HG03025 (cell line): Measurements from ENCODE around the gene SUPT4H1.

Experiments used
- ATAC-seq: cut with Tn5 transposase; IDR thresholded peaks from one replicate; pipeline ENCODE4 v1.9.1; 2021; ENCODE audit warnings: mild to moderate bottlenecking, moderate library complexity; ENCODE audit not compliant: unreplicated experiment, low FRiP score

SUPT4H1 gene

DNA sequence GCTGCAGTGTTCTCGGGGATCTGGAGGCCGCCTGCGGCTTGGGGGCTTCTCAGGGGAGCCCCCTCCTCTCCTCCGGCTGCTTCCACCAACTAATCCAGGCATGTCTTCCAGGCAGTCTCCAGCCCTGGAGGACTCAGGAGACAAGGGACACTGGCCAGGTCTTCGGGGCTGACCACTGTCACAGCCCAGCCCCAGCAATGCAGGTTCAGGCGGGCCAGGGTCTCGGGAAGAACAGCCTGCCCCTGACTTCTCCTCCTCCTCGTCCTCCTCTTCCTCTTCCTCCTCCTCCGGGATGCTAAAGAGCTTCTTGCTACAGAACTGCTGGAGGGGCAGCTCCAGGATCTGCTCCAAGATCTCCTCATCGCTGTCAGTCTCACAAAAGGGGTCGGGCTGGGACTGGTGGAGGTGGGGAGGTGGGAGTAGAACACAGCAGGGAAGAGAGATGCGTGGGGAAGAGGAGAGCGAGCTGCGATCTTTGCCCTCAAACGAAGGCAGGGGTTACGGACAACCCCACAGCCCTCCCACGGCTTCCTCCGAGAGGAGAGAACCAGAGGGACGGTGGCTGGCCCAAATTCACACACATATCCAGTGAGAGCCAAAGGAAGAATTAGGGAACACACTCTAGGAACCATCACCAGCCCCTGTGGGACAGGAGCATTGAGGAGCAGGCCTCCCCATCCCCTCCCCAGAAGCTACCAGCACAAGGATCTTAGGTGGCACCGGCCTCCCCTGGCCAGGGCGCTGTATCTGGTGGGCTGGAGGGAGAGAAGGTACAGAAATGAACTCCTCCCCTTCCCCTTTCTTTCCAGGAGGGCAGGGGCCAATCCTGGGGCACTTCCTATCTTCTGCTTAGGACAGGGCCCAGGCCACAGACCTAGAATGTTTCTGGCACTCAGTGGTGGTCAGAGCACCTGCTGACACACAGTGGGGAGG lies 42.8 kb downstream of the SUPT4H1 start:
- no peak for ATAC-seq

DNA sequence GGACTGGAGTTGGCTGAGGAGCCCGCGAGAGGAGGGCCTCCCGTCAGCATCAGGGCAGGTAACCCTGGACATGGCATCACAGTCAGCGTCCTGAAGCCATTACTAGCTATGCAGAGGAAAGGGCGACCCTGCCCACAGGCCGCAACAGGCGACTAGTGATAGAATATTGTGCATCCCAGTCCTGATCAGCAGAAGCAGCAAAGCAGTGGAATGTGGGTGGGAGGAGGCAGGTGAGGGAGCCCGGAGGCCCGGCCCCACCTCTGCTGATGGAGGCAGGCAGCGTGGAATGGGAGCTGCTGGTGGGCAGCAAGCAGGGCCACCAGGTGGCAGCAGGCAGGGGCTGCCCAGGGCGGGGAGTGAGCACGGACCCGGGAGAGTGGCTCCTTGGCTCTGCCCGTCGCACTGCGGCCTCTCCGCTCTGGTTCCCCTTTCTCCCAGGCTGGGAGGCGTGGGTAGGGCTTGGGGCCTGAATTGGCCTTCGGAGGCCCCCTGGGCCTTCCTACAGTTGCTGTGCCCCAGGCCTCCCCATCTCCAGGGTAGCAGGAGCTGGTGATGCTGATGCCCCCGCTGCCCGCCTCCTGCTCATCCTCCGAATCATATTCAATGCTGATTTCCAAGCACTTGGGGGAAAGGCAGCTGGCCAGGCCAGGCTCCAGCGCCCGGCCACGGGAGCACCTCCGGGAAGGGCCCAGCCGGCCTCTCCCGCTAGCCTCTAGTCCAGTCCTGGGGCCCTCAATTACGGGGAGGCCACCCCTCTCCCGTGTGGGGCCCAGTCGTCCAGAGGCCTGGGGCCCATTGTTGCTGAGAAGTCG lies 43.6 kb downstream of the SUPT4H1 start:
- ATAC-seq: no peak

DNA sequence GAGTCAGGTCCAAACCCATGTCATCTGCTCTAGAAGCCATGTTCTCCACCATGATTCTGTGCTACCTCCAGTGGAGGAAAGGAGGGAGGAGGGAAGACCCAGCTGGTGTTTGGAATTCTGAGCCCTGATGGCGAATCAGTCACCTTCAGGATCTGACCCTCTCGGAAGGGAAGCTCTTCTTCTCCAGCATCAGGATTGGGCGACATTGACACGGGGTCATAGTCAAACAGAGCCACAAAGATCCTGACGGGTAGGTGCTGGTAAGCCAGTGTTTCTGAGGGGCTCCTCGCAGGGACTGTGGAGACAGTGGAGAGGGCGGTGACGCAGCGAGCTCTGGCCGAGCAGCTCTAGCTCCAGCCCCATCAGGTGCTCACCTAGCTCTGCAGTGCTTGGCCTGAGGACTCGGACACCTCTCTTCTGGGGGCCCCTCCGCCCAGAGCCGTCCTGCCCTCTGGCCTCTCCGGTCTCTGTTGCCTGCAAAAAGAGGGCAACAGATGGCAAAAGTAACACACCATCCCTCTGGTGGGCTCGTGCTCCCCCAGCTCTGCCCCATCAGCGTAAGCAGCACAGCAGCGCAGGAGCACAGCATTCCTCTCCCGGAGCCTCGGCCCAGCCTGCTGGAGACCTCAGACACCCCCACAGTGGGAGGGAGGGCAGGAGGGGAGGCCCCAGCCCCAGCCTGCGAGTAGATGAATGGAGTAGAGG lies 44.4 kb downstream of the SUPT4H1 start:
- ATAC-seq: no peak

DNA sequence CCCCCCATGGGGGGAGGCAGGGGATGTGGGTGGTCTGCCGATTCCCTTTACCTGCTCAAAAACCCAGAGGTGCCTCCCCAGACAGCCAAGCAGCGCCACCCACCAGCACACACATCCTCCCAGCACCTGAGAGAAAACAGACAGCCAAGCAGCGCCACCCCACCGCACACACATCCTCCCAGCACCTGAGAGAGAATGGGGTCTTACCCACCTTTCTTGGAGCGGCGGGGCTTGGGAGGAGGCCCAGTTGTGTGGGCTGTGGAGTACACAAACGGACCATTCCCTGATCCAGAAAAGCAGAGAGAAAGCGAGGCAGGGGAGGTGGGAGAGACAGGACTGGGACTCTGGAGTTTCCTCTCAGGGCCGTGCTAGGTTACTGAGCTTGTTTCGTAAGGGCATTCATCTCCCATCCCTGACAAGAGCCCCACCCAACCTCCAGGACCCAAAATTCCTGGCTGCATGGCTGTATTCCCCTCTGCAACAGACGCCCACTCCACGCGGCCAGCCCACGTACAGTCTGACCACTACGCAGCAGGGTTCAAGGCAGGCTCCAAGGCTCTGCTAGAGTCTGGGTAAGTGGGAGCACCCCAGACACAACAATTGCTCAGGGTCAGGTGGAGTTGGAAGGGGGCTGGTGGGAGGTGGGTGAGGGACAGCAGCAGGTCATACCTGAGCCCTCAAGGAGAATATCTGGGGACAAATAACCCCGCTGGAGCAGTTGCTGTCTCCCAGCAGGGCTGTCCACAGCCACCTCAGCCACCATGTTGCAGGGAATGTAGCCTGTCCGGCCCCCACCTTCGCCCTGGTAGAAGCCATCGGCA lies 45.7 kb downstream of the SUPT4H1 start:
- ATAC-seq: no peak

DNA sequence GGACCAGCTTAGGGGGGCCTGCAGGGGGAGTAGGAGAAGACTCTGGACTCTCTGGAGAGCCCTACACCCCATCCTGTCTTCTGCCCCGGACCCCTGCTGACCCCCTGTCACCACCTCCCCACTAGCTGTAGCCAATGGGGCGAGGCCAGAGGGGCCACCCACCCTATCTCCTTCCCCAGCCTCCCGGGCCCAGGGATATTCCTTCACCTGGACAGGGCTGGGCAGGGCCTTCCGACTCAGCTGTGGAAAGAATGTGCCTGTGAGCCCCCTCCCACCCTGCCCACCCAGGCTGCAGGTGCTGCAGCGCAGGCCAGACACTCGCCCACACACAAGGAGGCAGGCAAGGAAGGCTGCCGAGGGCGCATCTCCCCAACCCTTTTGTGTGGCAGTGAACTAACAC lies 46.4 kb downstream of the SUPT4H1 start:
- ATAC-seq: no peak

DNA sequence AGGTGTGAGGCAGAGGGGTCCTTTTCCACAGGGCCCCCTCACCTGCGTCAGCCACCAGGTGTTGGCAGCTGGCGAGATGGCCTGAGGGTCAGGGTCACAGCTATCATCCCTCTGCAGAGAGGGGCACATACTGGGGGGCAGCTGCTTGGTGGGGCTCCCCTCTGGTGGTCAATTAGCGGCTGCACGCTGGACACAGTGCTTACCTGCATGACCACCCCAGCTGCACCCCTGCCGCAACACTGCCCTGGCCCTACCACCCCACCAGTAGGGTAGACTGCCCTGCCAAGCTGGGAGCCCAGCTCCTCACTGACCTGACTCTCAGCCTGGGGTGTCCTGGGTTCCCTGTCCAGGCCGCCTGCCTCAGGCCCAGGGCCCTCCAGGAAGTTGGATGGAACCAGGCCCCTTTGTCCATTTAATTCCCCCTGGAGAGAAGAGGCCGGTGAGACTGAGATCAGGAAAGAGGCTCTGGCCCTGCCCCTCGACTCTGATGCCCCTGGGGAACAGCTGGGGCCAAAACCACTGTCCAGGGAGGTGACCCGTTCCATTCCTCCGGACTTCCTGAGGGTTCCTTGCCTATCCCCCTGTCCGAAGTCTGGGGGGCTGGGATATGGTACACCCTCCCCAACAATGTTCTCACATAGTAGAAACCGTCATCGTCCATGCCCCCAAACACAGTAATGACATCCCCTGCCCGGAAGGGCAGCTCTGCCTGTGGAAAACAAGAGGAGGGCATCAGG lies 47.1 kb downstream of the SUPT4H1 start:
- no peak for ATAC-seq

GRCh38 chr17:58303971-58304749 lies 47.8 kb downstream of the SUPT4H1 start:
- ATAC-seq: no peak

DNA sequence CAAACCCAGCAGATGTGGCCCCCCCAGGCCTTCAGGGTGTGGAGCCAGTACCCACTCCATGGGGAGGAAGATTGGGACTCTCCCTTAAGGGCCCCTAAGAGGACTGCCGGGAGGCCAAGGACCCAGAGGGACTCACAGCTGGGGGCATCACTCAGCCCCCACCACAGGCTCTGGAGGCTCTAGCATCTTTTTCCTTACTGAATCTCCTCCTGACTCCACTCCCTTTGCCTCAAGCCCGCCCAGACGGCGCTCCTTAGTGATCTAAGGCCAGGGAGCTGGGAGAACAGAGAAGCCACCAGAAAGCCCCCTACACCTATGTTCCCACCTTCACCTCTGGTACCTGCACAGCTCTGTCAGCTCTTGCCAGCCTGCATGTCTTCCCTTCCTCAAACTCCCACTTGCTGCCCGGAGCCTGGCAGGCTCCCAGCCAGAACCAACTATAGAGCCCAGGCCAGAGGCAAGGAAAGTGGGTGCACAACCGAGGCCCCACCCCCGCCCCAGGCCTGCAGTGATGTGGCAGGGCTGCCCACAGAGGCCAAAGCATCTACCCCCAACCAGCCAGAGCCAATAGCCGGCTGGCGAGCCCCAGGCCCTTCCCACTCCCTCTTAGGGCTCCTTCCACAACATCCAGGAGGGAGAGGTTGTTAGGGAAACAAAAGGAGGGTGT lies 48.9 kb downstream of the SUPT4H1 start:
- no peak for ATAC-seq

GRCh38 chr17:58302171-58302918 lies 49.7 kb downstream of the SUPT4H1 start:
- ATAC-seq: no peak

DNA sequence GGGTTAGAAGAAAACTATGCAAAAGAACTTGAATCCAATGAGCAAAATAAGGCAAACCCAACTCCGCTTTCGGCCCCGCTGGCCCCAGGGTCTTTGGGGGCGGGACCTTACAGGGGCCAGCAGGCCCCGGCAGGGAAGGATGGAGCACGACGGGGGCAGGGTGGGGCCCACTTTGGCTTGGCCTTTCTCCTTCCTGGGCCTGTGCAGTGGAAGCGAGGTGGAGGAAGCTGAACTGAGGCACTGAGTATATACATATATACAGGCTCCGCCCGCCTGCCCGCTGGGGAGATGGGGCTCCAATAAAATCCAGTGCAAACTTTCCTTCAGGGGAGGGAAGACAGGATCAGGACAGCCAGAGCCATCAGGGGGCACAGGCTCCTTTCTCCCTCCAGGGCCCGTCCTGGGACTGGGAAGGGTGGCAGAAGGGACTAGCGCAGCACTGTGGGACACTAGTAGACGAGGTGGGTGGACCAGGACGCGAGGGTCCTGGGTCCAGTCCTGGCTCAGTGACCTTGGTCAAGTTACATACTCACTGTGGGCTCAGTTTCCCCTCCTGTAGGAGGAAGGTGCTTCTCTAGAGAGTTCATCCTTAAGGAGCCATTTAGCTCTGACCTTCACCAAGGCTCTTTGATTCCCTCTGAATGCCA lies 50.4 kb downstream of the SUPT4H1 start:
- ATAC-seq: no peak

DNA sequence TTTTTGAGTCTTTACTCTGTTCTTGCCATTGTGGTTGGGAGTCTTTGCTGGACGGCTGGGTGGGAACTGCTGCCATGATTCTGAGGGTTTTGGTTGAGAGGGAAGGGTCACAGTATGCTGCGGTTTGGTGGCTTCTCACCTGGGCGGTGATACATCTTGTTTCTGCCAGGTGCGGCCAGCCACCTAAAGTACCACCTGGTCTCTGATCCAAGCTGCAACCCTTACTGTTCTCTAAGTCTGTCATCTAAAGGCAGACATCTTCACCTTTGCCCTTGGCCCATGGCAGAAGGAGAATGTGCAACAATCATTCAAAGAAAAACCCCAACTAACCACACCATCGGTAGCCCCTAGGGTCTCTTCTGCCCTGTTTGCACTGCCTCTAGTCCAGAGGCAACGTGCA lies 51.7 kb downstream of the SUPT4H1 start:
- no peak for ATAC-seq
